K562 (cell line): ENCODE measurements around the gene ALG8. TPM values are rescaled to one million over a fixed set of nuclear protein-coding genes. Genes with fewer than 3 reads are reported as not detected.

ENCODE experiments used
- ARHGAP35 ChIP-seq: fragments of 450-650 bp; IDR thresholded peaks from 2 replicates; pipeline ENCODE4 v1.6.1; 2018; ENCODE audit not compliant: partially characterized antibody
- C11orf30 ChIP-seq: fragments of 450-650 bp; IDR thresholded peaks from 2 replicates; pipeline ENCODE4 v1.6.1; 2016; ENCODE audit warnings: low read depth, mild to moderate bottlenecking
- CCAR2 ChIP-seq: fragments of 200-400 bp; formaldehyde crosslinking; IDR thresholded peaks from 2 replicates; pipeline ENCODE4 v1.6.1; 2017; ENCODE audit warnings: mild to moderate bottlenecking, low read depth, low read length
- CEBPB ChIP-seq: fragments of 450-650 bp; IDR thresholded peaks from 2 replicates; pipeline ENCODE4 v1.6.1; 2016; ENCODE audit warnings: missing genetic modification characterization, missing compliant biosample characterization
- ERF ChIP-seq: fragments of 450-650 bp; formaldehyde crosslinking; IDR thresholded peaks from 2 replicates; pipeline ENCODE4 v1.4.0; 2020; ENCODE audit warnings: mild to moderate bottlenecking, mixed read lengths
- HLTF ChIP-seq: fragments of 450-650 bp; IDR thresholded peaks from 2 replicates; pipeline ENCODE4 v1.6.1; 2016
- HNRNPH1 ChIP-seq: fragments of 200-400 bp; formaldehyde crosslinking; optimal IDR thresholded peaks from 2 replicates; pipeline ENCODE3; 2017; ENCODE audit warnings: low read depth, mild to moderate bottlenecking, low read length, moderate library complexity
- L3MBTL2 ChIP-seq: fragments of 450-650 bp; IDR thresholded peaks from 2 replicates; pipeline ENCODE4 v1.6.1; 2016; ENCODE audit warnings: mild to moderate bottlenecking, moderate library complexity
- SLC30A9 ChIP-seq: fragments of 250-450 bp; sonication (Bioruptor Pico); IDR thresholded peaks from 2 replicates; pipeline ENCODE4 v1.8.0; 2022; ENCODE audit warnings: mild to moderate bottlenecking, moderate library complexity
- SRF ChIP-seq, 2 experiments: fragments of 250-450, 450-650 bp in 1 of 2; sonication (Bioruptor Pico) in 1 of 2; sonication (generic) in 1 of 2; formaldehyde crosslinking; IDR thresholded peaks; 2 replicates each; pipeline versions ENCODE4 v1.5.0 to v1.5.1; 2020 to 2022; ENCODE audit warnings: mild to moderate bottlenecking in 1 of 2, missing genetic modification reagents in 1 of 2
- TAF9B ChIP-seq: fragments of 450-650 bp; IDR thresholded peaks from 2 replicates; pipeline ENCODE4 v1.6.1; 2018; ENCODE audit warnings: mild to moderate bottlenecking; ENCODE audit not compliant: partially characterized antibody
- ZEB2 ChIP-seq: fragments of 450-650 bp; IDR thresholded peaks from 2 replicates; pipeline ENCODE4 v1.6.1; 2016
- ZFX ChIP-seq: sonication (generic); formaldehyde crosslinking; IDR thresholded peaks from 2 replicates; pipeline ENCODE4 v1.8.0; 2022; ENCODE audit warnings: mild to moderate bottlenecking, missing genetic modification reagents, moderate library complexity
- ZNF134 ChIP-seq: fragments of 250-450 bp; sonication (Bioruptor Pico); conservative IDR thresholded peaks from 2 replicates; pipeline ENCODE4 v1.4.0; 2020
- ZNF3 ChIP-seq: fragments of 250-450 bp; sonication (Bioruptor Pico); IDR thresholded peaks from 2 replicates; pipeline ENCODE4 v1.5.0; 2021; ENCODE audit warnings: mild to moderate bottlenecking, moderate library complexity
- ZSCAN29 ChIP-seq: fragments of 450-650 bp; IDR thresholded peaks from 2 replicates; pipeline ENCODE4 v1.6.1; 2017
- polyA plus RNA-seq, 8 experiments: library from polyadenylated mRNA; depleted of rRNA in 4 of 8; stranded (reverse) in 5 of 8; unstranded in 3 of 8; fragments of >200 nt; fragmentation: Nextera tagmentation in 2 of 8; fragmentation: Illumina TruSeq in 1 of 8; extraction: Ambion mirVana in 2 of 8; extraction: Trizol in 1 of 8; gene quantifications; 2 replicates each; pipeline versions ENCODE4 v1.2.1 to v1.2.3, GENCODE V29; 2011 to 2014; ENCODE audit warnings: inconsistent platforms in 1 of 8, missing spikeins in 1 of 8
- total RNA-seq, 7 experiments: library from RNA; depleted of rRNA in 6 of 7; stranded (reverse); fragments of >200 nt in 6 of 7; fragmentation: Illumina TruSeq in 2 of 7; extraction: Trizol in 2 of 7; gene quantifications; 2 replicates each; pipeline versions ENCODE4 v1.2.1 to v1.2.3, GENCODE V29; 2011 to 2021; ENCODE audit warnings: low replicate concordance in 1 of 7
- TF ChIP-seq, protein P1 (sequence below), 2 experiments: fragments of 450-650 bp in 1 of 2; sonication (generic) in 1 of 2; formaldehyde crosslinking in 1 of 2; IDR thresholded peaks in 1 of 2; conservative IDR thresholded peaks in 1 of 2; 2 replicates each; pipeline versions ENCODE4 v1.6.1 to v1.8.1; 2016 to 2023; ENCODE audit warnings: mild to moderate bottlenecking in 2 of 2, moderate library complexity in 2 of 2, inconsistent platforms in 1 of 2, missing genetic modification reagents in 1 of 2
- TF ChIP-seq, protein P2 (sequence below), 2 experiments: IDR thresholded peaks in 1 of 2; conservative IDR thresholded peaks in 1 of 2; 2 replicates each; pipeline ENCODE4 v1.6.1; 2016; ENCODE audit warnings: low read depth in 2 of 2, mild to moderate bottlenecking in 1 of 2, missing compliant biosample characterization in 1 of 2, missing genetic modification characterization in 1 of 2, moderate library complexity in 1 of 2
- TF ChIP-seq, protein P3 (sequence below): sonication (generic); formaldehyde crosslinking; IDR thresholded peaks from 2 replicates; pipeline ENCODE4 v1.8.0; 2022; ENCODE audit warnings: mild to moderate bottlenecking, missing genetic modification reagents

Gene ALG8
- total and polyA plus RNA-seq, 9 of the 15 experiments (the other 6 are each of a cell fraction or from before 2014, with no cell fraction given): 59.3 to 189 (median 106) TPM

DNA sequence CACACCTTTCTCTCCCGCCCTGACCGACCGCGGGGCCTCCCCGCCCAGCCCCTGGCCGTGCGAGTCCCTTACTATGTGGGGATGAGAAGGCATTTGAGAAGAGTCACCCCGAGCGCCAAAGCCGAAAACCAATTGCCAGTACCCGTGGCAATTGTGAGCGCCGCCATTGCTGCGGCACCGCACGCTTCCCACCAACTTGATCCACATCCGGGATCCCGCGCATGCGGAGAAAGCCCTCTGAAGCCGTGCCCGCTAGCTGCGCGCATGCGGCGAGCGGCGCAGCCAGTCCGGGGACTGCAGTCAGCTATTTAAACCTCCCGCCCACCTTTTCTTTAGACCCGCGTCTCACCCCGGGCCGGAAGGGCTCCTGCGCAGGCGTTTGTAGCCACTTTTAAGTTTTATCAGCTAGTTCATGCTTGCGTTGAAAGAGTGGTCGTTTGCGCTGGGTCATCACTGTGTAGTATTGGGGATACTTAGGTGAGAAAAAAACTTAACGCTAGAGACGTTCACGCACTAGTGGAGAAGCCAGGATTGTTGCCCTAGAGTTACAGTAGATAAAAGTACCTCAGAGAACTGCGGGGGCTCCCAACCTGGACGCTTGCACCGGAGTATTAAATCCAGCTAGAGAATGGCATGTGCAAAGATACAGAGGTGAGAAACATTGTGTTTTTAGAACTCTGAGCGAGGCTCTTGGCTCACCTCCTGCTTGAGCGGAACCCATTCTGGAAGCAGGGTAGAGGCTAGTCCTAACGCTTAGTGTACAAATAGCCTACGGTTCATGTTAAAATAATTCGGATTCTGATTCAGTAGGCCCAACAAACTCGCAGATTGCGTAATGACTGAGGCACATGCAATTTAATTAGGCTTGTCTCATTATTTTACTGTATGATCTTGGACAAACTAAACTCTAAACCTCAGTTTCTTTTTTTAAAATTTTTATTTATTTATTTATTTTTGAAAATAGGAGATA is at the start of gene ALG8 (continued):
- TF ChIP-seq HLTF: no peak
- peak; percentile 98 for TF ChIP-seq L3MBTL2
- no peak for TF ChIP-seq ZNF3 (CRISPR knock-in tag)
- TF ChIP-seq SRF (CRISPR knock-in tag; IDR thresholded peaks at IDR 0.05): peak in 1 of 2 experiments; percentile 74; a peak in 1 of 4 replicates
- TF ChIP-seq, protein P1, sequence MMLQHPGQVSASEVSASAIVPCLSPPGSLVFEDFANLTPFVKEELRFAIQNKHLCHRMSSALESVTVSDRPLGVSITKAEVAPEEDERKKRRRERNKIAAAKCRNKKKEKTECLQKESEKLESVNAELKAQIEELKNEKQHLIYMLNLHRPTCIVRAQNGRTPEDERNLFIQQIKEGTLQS (IDR thresholded peaks at IDR 0.05): peak; percentile 38
- TF ChIP-seq, protein P1 (CRISPR knock-in tag; conservative IDR thresholded peaks at IDR 0.05): peak; percentile 61; the same call in 1 of the 2 replicates
- TF ChIP-seq ERF (CRISPR knock-in tag): 0 out of 2 replicates have a peak, but pooled peaks have one; percentile 46
- TF ChIP-seq ZNF134: no peak
- TF ChIP-seq TAF9B: peak; percentile 74
- TF ChIP-seq CCAR2: no peak
- no peak; the same call in none of the 2 replicates for TF ChIP-seq ZFX (CRISPR knock-in tag)
- TF ChIP-seq, protein P2, sequence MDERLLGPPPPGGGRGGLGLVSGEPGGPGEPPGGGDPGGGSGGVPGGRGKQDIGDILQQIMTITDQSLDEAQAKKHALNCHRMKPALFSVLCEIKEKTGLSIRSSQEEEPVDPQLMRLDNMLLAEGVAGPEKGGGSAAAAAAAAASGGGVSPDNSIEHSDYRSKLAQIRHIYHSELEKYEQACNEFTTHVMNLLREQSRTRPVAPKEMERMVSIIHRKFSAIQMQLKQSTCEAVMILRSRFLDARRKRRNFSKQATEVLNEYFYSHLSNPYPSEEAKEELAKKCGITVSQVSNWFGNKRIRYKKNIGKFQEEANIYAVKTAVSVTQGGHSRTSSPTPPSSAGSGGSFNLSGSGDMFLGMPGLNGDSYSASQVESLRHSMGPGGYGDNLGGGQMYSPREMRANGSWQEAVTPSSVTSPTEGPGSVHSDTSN (CRISPR knock-in tag; IDR thresholded peaks at IDR 0.05; ENCODE audit: low read depth): no peak
- TF ChIP-seq, protein P2 (tag; conservative IDR thresholded peaks at IDR 0.05; ENCODE audit: low read depth): 0 out of 2 replicates have a peak, but pooled peaks have one; percentile 6
- no peak for TF ChIP-seq ZEB2
- TF ChIP-seq C11orf30: peak; percentile 67
- TF ChIP-seq, protein P3, sequence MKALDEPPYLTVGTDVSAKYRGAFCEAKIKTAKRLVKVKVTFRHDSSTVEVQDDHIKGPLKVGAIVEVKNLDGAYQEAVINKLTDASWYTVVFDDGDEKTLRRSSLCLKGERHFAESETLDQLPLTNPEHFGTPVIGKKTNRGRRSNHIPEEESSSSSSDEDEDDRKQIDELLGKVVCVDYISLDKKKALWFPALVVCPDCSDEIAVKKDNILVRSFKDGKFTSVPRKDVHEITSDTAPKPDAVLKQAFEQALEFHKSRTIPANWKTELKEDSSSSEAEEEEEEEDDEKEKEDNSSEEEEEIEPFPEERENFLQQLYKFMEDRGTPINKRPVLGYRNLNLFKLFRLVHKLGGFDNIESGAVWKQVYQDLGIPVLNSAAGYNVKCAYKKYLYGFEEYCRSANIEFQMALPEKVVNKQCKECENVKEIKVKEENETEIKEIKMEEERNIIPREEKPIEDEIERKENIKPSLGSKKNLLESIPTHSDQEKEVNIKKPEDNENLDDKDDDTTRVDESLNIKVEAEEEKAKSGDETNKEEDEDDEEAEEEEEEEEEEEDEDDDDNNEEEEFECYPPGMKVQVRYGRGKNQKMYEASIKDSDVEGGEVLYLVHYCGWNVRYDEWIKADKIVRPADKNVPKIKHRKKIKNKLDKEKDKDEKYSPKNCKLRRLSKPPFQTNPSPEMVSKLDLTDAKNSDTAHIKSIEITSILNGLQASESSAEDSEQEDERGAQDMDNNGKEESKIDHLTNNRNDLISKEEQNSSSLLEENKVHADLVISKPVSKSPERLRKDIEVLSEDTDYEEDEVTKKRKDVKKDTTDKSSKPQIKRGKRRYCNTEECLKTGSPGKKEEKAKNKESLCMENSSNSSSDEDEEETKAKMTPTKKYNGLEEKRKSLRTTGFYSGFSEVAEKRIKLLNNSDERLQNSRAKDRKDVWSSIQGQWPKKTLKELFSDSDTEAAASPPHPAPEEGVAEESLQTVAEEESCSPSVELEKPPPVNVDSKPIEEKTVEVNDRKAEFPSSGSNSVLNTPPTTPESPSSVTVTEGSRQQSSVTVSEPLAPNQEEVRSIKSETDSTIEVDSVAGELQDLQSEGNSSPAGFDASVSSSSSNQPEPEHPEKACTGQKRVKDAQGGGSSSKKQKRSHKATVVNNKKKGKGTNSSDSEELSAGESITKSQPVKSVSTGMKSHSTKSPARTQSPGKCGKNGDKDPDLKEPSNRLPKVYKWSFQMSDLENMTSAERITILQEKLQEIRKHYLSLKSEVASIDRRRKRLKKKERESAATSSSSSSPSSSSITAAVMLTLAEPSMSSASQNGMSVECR (CRISPR knock-in tag): peak; percentile 86
- no peak for TF ChIP-seq SLC30A9 (CRISPR knock-in tag)
- TF ChIP-seq ZSCAN29: peak; percentile 99
- TF ChIP-seq CEBPB: peak; percentile 97
- no peak for TF ChIP-seq ARHGAP35
- TF ChIP-seq HNRNPH1: no peak
